Neuron (in vitro differentiated cells): ENCODE results near the gene HOMER2.
"Not testable (repeated sequence)": the region's sequence is repeated elsewhere in the genome, so short reads cannot be mapped to it uniquely, and the experiment has no call there.

Source experiments
- H2AFZ ChIP-seq: one replicate; pipeline ENCODE4 v1.6.1; 2013; ENCODE audit warnings: low read depth, mild to moderate bottlenecking, inconsistent platforms, low read length, moderate library complexity
- H3K27me3 ChIP-seq: one replicate; pipeline ENCODE4 v1.6.1; 2013; ENCODE audit warnings: low read length; ENCODE audit not compliant: insufficient read depth
- H3K36me3 ChIP-seq: one replicate; pipeline ENCODE4 v1.6.1; 2013; ENCODE audit warnings: low read length; ENCODE audit not compliant: insufficient read depth
- H3K4me1 ChIP-seq: one replicate; pipeline ENCODE4 v1.6.1; 2013; ENCODE audit warnings: low read length; ENCODE audit not compliant: insufficient read depth
- H3K4me3 ChIP-seq: 2 replicates; pipeline ENCODE4 v1.5.1; 2013; ENCODE audit warnings: mild to moderate bottlenecking, low read length, moderate library complexity
- H3K9me3 ChIP-seq: one replicate; pipeline ENCODE4 v1.6.1; 2013; ENCODE audit warnings: low read length

HOMER2 gene

DNA sequence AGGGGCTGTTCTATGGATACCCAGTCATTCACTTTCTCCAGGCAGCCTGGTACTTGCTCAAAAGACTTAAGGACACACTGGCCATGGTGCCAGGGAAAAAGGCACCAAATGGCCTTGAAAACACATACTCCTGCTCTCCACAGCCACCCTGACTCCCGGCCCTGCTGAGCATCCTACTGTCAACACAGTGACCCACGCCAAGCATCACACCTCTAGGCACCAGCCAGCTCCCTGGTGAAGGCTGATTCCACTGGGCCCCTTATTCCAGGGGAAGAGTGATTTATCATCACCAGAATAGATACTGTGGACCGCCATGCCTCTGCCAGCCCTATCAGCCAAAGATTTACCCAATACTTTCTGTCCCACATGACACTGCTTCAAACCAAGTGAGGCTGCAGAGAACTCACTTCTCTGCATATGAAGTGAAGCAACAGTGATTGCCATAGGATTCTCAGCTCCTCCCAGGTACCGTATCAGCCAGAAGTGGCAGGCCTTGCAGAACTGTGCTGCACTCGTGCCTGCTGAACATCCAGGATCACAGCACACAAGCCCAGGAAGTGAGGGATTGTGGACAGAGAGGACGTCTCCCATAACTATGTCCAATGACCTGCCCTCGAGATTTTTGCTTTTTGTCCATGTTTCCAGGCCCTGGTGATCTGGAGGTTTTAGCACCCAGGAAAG, 79.4 kb downstream of the HOMER2 start:
- H3K9me3 ChIP-seq = no peaks in the 10 kb centered on the region
- no peaks in the 10 kb centered on the region for H3K4me1 ChIP-seq
- peaks cover 4% of the 10 kb centered on the region for H3K36me3 ChIP-seq
- no peak overlapping the region for H3K4me3 ChIP-seq
- H2AFZ ChIP-seq = no peak overlapping the region
- no peaks in the 10 kb centered on the region for H3K27me3 ChIP-seq

DNA sequence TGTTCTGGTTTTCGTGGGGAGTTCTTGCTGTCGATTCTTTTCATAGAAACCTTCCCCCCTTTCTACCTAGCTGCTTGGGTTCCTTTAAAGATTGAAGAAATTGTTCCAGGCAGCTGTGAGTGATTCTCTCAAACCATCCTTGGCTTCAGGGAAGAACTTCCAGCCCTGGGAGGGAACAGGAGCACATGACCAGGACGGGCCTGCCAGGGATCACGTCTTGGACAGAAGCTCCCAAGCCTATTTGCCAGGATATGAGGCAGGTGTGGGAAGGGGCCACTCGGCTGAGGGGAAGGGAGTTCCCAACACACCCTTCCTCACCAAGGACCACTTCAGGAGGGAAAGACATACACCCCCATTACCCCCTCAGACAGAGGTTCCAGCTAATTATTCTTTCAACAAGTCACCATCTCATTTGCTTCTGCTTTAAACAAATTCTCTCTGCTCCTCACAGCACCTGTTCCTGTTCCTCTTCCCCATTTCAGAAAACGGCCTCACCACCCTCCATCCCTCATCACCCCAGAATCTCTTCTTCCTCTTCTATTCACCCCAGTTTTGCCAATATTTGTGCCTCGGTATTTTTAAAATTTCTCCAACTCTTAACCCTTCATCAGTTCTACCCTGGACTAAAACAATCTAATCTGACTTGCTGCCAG, 80.6 kb downstream of the HOMER2 start:
- H2AFZ ChIP-seq = no peak overlapping the region

DNA sequence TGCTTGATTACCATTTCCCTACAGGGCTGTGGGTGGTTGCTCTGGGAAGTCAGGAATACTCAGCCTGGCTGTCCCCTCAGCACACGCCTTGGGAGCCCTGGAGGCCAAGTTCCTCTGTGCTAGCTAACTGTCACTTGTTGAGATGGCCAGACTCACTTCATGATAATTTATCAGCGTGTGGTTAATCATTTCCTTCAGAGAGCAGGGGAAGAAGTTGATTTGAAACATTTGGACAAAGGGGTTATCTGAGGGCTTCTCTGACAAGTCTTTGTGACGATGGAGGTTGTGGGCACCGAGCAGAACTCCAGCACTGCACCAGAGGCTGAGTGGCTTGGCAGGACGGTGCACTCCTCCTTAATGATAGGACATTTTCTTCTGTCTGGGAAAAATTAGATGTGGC, 81.2 kb downstream of the HOMER2 start:
- H3K27me3 ChIP-seq = no peaks in the 10 kb centered on the region
- no peaks in the 10 kb centered on the region for H3K9me3 ChIP-seq
- peaks cover 4% of the 10 kb centered on the region for H3K36me3 ChIP-seq
- H2AFZ ChIP-seq = no peak overlapping the region
- no peak overlapping the region for H3K4me3 ChIP-seq
- H3K4me1 ChIP-seq = no peaks in the 10 kb centered on the region

More for the DNA sequence above, 80.6 kb downstream of the HOMER2 start:
- Histone ChIP-seq H3K4me3 (no peak overlapping the region), H3K9me3 (no peaks in the 10 kb centered on the region), H3K27me3 (no peaks in the 10 kb centered on the region), H3K4me1 (no peaks in the 10 kb centered on the region), H3K36me3 (peaks cover 4% of the 10 kb centered on the region)

DNA sequence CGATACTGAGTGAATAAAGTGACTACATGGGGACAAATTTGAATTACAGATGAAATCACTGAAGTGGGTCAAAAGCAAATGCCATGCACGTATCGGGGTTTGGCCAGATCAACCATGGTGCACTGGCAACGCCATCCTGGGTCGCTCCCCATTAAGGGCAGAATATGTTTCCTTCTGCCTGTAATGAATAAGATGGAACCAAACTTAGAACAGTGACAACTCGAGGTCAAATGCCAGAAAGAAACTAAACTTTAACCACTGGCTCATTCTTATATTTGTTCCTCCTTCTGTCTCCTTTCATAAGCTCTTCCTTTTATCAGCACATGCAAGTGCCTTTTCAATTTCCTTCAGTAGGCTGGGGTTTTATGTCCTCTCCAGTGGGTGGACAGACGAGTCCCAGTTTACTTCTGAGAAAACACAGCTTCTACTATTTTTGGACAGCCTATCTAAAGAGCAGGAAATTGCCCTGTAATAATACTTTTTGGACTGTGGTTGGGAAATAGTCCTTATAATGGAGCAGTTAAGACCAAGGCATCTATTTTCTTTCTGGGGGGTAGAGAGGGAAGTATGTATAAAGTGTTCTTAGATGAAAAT, 81.7 kb downstream of the HOMER2 start:
- Histone ChIP-seq H2AFZ (no peak overlapping the region), H3K9me3 (no peaks in the 10 kb centered on the region), H3K4me3 (no peak overlapping the region), H3K27me3 (no peaks in the 10 kb centered on the region), H3K36me3 (peaks cover 4% of the 10 kb centered on the region), H3K4me1 (no peaks in the 10 kb centered on the region)

DNA sequence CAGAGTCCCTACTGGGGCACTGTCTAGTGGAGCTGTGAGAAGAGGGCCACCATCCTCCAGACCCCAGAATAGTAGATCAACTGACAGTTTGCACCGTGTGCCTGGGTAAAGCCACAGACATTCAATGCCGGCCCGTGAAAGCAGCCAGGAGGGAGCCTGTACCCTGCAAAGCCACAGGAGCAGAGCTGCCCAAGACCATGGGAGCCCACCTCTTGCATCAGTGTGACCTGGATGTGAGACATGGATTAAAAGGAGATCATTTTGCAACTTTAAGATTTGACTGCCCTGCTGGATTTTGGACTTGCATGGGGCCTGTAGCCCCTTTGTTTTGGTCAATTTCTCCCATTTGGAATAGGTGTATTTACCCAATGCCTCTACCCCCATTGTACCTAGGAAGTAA, 86.5 kb downstream of the HOMER2 start:
- H3K27me3 ChIP-seq, H2AFZ ChIP-seq, H3K36me3 ChIP-seq, H3K9me3 ChIP-seq, H3K4me3 ChIP-seq, H3K4me1 ChIP-seq: not testable (repeated sequence)

DNA sequence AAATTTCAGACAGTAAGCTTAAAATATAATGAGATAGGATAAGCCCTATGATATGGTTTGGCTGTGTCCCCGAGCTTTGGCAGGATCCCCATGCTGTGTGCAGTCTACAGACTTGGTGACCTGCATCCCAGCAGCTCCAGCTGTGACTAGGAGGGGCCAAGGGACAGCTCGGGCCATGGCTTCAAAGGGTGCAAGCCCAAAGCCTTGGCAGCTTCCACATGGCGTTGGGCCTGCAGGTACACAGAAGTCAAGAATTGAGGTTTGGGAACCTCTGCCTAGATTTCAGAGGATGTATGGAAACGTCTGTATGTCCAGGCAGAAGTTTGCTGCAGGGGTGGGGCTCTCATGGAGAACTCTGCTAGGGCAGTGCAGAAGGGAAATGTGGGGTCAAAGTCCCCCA, 86.9 kb downstream of the HOMER2 start:
- not testable (repeated sequence) for H3K36me3 ChIP-seq, H3K9me3 ChIP-seq, H3K4me3 ChIP-seq, H3K4me1 ChIP-seq, H3K27me3 ChIP-seq, H2AFZ ChIP-seq

DNA sequence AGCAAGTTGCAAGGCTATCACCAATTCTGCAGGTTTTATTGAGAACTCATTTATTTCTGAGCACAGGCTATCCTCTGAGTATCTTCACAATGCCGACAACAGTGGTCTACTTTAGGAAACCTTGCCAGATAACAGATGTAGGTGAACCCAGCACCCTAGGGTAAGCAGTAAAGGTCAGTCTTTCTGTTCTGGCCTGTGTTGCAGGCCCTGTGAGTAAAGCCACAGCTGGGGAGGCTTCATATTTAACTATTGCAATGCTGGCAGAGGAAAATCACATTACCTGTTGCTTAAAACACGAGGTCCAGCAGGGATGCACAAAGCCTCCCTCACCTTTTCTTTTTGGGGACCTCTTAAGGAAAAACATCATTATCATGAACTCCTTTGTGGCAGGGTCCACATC, 87.6 kb downstream of the HOMER2 start:
- no peaks in the 10 kb centered on the region for H3K9me3 ChIP-seq
- no peak overlapping the region for H2AFZ ChIP-seq
- H3K4me3 ChIP-seq = no peak overlapping the region
- no peaks in the 10 kb centered on the region for H3K27me3 ChIP-seq
- no peaks in the 10 kb centered on the region for H3K36me3 ChIP-seq
- H3K4me1 ChIP-seq = no peaks in the 10 kb centered on the region

DNA sequence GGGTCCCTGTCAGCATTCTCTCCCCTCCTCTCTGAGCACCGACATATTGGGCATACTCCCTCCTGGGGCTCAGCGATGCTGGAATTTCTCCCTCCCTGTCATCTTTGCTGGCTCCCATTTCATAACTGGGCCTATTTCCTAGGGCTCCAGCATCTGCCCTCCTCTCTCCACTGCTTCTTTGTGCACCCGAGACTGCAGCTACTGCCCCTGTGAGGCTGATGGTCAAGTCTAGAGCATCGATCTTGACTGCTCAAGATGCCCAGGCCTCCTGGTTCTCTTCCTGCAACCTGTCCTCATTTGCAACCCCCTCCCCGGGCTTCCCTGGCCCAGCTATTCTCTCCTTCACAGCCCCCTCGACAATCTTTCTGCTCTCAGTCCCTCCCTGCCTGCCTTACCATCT, 89.6 kb downstream of the HOMER2 start:
- H3K9me3 ChIP-seq = no peaks in the 10 kb centered on the region
- H3K36me3 ChIP-seq = no peaks in the 10 kb centered on the region
- no peak overlapping the region for H2AFZ ChIP-seq
- H3K27me3 ChIP-seq = no peaks in the 10 kb centered on the region
- no peak overlapping the region for H3K4me3 ChIP-seq
- no peaks in the 10 kb centered on the region for H3K4me1 ChIP-seq

DNA sequence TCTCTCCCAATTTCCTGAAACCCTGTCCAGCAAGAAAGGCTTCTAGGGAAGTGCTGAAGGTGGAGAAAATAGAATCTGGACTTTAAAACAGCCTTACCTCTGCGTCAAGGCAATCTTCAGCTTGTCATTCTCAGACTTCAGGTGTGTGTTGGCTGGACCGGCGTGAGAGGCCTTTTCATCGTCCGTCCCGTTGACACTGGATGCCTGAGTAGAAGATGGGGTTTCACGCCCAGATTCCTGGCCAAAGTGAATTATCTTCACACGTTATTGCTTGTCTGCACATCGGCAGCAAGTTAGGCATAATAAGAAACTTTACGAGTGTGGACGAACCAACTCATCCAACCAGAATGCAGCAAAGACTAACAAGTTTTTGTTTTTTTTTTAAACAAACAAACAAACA, 93.6 kb downstream of the HOMER2 start:
- H3K36me3 ChIP-seq = no peaks in the 10 kb centered on the region
- H3K4me3 ChIP-seq = no peak overlapping the region
- H2AFZ ChIP-seq = no peak overlapping the region
- H3K9me3 ChIP-seq = peaks cover 1% of the 10 kb centered on the region
- H3K27me3 ChIP-seq = no peaks in the 10 kb centered on the region
- peaks cover 8% of the 10 kb centered on the region for H3K4me1 ChIP-seq

DNA sequence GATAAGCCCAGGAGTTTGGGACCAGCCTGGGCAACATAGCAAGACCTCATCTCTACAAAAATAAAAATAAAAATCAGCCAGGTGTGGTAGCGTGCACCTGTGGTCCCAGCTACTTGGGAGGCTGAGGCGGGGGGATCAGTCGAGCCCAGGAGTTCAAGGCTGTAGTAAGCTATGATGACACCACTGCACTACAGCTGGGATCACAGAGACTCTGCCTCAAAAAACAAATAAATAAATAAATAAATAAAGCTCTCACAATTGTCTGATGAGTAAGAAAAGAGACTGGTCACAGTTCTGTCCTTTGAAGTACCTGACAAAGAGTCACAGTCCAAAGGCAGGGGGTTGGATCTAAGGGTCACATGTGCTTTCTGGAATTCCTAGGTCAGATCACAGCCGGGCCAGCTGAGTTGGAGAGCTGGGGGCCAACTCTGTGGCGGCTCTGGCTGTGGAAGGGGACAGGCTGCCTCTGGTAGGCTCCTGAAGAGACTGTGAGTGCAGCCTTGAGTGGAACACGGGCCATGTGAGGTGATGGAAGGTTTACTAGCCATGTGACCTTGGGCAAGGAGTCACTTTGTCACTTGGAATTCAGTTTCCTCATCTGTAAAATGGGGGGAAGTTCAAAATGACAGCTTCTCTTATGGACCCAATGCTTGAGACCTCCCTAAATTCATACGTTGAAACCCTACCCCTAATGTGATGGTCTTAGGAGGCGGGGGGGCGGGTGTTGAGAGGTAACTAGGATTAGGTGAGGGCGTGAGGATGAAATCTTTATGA, 95.9 kb downstream of the HOMER2 start:
- Histone ChIP-seq H3K4me1 (peaks cover 8% of the 10 kb centered on the region), H3K36me3 (no peaks in the 10 kb centered on the region), H3K4me3 (no peak overlapping the region), H3K27me3 (no peaks in the 10 kb centered on the region), H2AFZ (no peak overlapping the region), H3K9me3 (peaks cover 1% of the 10 kb centered on the region)

DNA sequence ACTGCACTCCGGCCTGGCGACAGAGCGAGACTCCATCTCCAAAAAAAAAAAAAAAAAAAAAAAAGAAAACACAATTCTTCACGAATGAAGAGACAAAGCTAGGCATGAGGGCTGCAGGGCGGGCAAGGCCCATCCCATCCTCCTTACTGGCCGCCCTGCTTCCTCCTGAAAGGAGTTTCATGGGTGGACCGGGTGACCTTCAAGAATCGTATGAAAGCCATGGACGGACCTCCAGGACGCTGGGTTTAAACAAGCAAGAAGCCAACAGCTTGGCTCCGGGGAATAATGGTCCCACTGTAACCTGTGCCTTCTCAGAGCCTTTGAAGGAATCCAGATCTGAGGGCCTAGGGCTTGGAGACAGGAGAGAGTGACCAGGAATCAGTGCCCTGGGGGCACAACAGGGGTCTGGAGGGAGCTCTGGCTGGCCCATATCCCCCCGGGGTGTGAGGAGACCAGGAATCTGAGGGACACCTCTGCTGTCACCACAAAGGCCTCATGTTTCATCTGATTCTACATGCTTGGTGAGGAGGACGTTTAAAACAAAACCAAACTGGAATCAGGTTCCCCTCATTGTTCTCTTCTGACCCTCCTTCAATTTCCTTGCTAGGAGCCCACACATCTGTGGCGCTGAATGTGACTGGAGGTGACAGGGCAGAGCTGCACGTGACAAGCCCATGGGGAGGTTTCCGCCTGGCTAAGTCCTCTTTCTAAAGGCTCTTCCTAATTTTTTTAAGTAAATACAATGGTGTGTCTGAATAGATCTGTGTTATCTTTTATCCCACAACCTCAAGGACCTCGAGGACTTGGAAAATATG, 97.0 kb downstream of the HOMER2 start:
- Histone ChIP-seq H3K4me3 (no peak overlapping the region), H3K9me3 (peaks cover 1% of the 10 kb centered on the region), H2AFZ (no peak overlapping the region), H3K36me3 (peaks cover 4% of the 10 kb centered on the region), H3K27me3 (no peaks in the 10 kb centered on the region), H3K4me1 (peaks cover 10% of the 10 kb centered on the region)

DNA sequence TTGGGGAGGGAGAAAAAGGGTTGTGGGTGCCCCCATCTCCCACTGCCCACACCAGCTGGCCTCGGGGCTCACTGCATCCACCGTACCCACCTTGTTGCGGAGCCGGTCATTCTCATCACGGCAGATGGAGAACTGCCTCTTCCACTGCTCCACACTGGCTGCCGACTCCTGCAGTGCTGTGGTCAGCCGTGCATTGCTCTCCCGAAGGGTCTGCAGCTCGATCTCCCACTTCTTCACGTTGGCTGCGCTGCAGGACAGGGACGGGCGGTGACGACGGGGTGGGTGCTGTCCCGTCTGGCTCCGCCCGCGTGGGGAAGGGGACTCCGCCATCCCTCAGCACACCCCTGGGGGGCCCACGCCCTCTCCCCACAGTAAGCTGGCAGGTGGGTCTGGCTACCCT, 98.0 kb downstream of the HOMER2 start:
- Histone ChIP-seq H3K4me1 (peaks cover 16% of the 10 kb centered on the region), H2AFZ (no peak overlapping the region), H3K27me3 (no peaks in the 10 kb centered on the region), H3K9me3 (peaks cover 1% of the 10 kb centered on the region), H3K4me3 (no peak overlapping the region), H3K36me3 (peaks cover 4% of the 10 kb centered on the region)
